GM12878 (cell line): ENCODE measurements around the gene GNGT1. TPM values are rescaled to one million over a fixed set of nuclear protein-coding genes. Genes with fewer than 3 reads are reported as not detected.

Source experiments
- CEBPZ ChIP-seq: fragments of 150-350 bp; IDR thresholded peaks from 2 replicates; pipeline ENCODE4 v1.6.1; 2016; ENCODE audit warnings: low read depth, low read length
- HDAC6 ChIP-seq: fragments of 200-600 bp; sonication (generic); IDR thresholded peaks from one replicate; pipeline ENCODE4 v1.8.0; 2017; ENCODE audit warnings: antibody characterized with exemption; ENCODE audit not compliant: unreplicated experiment
- NFYB ChIP-seq: IDR thresholded peaks from 2 replicates; pipeline ENCODE4 v1.6.1; 2011; ENCODE audit warnings: low read depth, mild to moderate bottlenecking, low read length, improper control_type of control experiment, moderate library complexity; ENCODE audit not compliant: insufficient read depth
- POLR2AphosphoS2 ChIP-seq: IDR thresholded peaks from 2 replicates; pipeline ENCODE4 v1.6.1; 2011; ENCODE audit warnings: low read depth, mild to moderate bottlenecking, low read length, improper control_type of control experiment, moderate library complexity
- SIX5 ChIP-seq: IDR thresholded peaks from 2 replicates; pipeline ENCODE4 v1.6.1; 2011; ENCODE audit warnings: mild to moderate bottlenecking, low read depth, low read length, moderate library complexity; ENCODE audit not compliant: severe bottlenecking
- polyA plus RNA-seq, 11 experiments: library from polyadenylated mRNA; depleted of rRNA in 4 of 11; unstranded in 6 of 11; stranded (reverse) in 5 of 11; fragments of >200 nt; fragmentation: Nextera tagmentation in 4 of 11; fragmentation: Illumina TruSeq in 1 of 11; extraction: Ambion mirVana in 4 of 11; extraction: Trizol in 1 of 11; gene quantifications; 1 replicate in 1 of 11; 2 replicates in 10 of 11; pipeline versions ENCODE4 v1.2.1 to v1.2.3, GENCODE V29; 2011 to 2016; ENCODE audit warnings: inconsistent platforms in 2 of 11, missing spikeins in 2 of 11, low read depth in 1 of 11
- total RNA-seq, 4 experiments: library from RNA; depleted of rRNA in 3 of 4; stranded (reverse); fragments of >200 nt in 3 of 4; fragmentation: Illumina TruSeq in 1 of 4; extraction: Trizol in 1 of 4; gene quantifications; 2 replicates each; pipeline versions ENCODE4 v1.2.1 to v1.2.3, GENCODE V29; 2013 to 2021
- TF ChIP-seq, protein P1 (sequence below): IDR thresholded peaks from 2 replicates; pipeline ENCODE4 v1.6.1; 2011; ENCODE audit warnings: low read depth, mild to moderate bottlenecking, low read length, moderate library complexity, borderline replicate concordance; ENCODE audit errors: extremely low read depth
- TF ChIP-seq, protein P2 (sequence below): IDR thresholded peaks from 2 replicates; pipeline ENCODE4 v1.6.1; 2012; ENCODE audit warnings: low read depth, low read length, improper control_type of control experiment

Gene GNGT1
- total and polyA plus RNA-seq, 10 of the 15 experiments (the other 5 are each of a cell fraction or from before 2014, with no cell fraction given): not detected

DNA sequence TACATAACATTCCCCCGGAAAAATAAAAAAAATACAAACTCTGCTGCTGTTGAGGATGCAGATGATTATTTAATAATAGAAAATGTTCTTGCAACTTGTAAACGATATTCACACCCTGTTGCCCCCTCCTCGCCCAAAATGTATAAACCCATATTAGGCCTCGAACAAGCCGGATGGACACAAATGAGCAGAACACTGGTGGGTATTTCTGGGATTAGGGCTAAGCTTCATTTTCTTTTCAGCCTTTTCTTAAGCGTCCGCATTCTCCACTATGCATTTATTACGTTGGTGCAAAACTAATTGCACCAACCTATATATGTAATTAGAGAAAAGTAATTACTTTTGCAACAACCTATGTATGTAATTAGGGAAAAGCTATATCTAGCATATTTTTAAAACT is 14.8 kb downstream of the GNGT1 start (continued):
- TF ChIP-seq CEBPZ: no peak
- TF ChIP-seq, protein P1, sequence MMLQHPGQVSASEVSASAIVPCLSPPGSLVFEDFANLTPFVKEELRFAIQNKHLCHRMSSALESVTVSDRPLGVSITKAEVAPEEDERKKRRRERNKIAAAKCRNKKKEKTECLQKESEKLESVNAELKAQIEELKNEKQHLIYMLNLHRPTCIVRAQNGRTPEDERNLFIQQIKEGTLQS: no peak
- no peak for TF ChIP-seq SIX5
- TF ChIP-seq NFYB: no peak
- TF ChIP-seq, protein P2, sequence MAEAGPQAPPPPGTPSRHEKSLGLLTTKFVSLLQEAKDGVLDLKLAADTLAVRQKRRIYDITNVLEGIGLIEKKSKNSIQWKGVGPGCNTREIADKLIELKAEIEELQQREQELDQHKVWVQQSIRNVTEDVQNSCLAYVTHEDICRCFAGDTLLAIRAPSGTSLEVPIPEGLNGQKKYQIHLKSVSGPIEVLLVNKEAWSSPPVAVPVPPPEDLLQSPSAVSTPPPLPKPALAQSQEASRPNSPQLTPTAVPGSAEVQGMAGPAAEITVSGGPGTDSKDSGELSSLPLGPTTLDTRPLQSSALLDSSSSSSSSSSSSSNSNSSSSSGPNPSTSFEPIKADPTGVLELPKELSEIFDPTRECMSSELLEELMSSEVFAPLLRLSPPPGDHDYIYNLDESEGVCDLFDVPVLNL: no peak
- TF ChIP-seq HDAC6: no peak
- TF ChIP-seq POLR2AphosphoS2: no peak
